Measurements from ENCODE around the gene TRIM8. TPM values are rescaled to one million over a fixed set of nuclear protein-coding genes. Genes with fewer than 3 reads are reported as not detected.

The TRIM8 gene
- total and polyA plus RNA-seq, 2 donors (not counting 1 experiment from before 2014, with no cell fraction given) = 44.9 to 74.4 TPM

DNA sequence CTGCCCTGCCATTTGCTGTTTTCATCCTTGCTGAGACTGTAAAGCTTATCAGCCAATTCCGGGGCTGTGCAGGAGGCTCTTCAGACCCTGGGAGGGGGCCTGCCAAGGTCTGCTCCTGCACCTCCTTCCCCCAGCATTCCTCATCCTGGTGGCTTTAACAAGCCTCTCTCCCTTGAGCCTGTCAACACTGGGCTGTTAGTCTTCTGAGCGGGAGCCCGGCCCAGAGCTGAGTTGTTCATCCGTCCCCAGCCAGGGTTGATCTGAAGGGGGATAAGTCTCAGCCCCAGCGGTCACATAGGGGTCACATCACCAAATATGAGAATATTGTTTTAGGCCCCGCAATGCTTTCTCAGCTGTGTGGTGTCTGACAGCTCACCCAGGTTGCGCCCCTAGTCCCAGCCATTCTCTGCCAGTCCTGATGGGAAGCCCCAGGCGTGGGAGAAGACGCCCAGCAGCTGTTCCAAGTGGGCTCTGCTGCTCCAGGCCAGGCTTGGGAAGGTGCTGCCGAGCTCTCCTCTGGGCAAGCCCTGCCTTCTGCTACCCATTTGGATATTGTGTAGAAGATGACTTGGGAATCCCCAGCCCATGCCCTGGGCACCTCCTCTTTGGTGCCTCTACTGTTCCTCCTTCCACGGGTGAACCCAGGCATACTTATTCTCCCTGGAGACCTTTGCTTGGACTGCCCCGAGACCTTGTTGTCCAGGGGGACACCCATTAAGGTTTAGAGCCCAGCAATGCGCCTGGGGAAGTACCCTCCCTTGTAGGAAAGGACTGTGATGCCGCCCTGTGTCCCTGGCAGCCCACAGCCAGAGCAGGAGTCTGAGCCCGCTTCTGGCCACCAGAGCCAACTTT lies 23.5 kb upstream of the TRIM8 start:
- no peaks in the 10 kb centered on the region for H3K27me3 Mint-ChIP-seq
- 96% methylated on average over 14 of the region's 15 CpGs for WGBS (ENCODE audit: insufficient coverage)
- Histone ChIP-seq H4K20me1 (ENCODE audit: control insufficient read depth, insufficient read depth, low read length, poor library complexity, severe bottlenecking) (no peaks in the 10 kb centered on the region), H3K9me3 (ENCODE audit: control extremely low read depth in 1 of 3, control insufficient read depth in 2 of 3, insufficient read depth in 1 of 3, low read length in 2 of 3) (no peaks in the 10 kb centered on the region), H3K79me2 (ENCODE audit: control insufficient read depth, insufficient read depth, low read length) (no peaks in the 10 kb centered on the region), H2AFZ (ENCODE audit: insufficient read depth, low read depth, low read length, poor library complexity, severe bottlenecking) (no peak overlapping the region), H3K4me3 (ENCODE audit: control extremely low read depth in 1 of 5, extremely low read depth in 1 of 5, insufficient read depth in 1 of 5, low read depth in 2 of 5, low read length in 4 of 5) (no peak overlapping the region), H3K27me3 (replicated peaks in 1 of 4; ENCODE audit: control extremely low read depth in 1 of 4, control insufficient read depth in 3 of 4, insufficient read depth in 4 of 4, low read length in 3 of 4) (no peaks in the 10 kb centered on the region), H3K4me1 (ENCODE audit: control insufficient read depth in 2 of 2, insufficient read depth in 2 of 2, low read length in 2 of 2) (peaks cover 0 to 14% of the 10 kb centered on the region in 2 donors), H3K4me2 (replicated peaks; ENCODE audit: low read depth, low read length, poor library complexity, severe bottlenecking) (no peak overlapping the region), H3K36me3 (replicated peaks in 1 of 2; ENCODE audit: control extremely low read depth in 1 of 2, control insufficient read depth in 1 of 2, extremely low read depth in 1 of 2, insufficient read depth in 2 of 2, low read length in 1 of 2) (peaks cover 2 to 25% of the 10 kb centered on the region in 2 experiments), H3K9ac (ENCODE audit: low read length) (no peak overlapping the region), H3K27ac (ENCODE audit: low read length in 2 of 2) (no peak overlapping the region)
- no peak for DNase-seq
- no peak overlapping the region for H3K4me3 Mint-ChIP-seq
- H3K4me1 Mint-ChIP-seq = peaks cover 17% of the 10 kb centered on the region
- no peak for ATAC-seq (ENCODE audit: low read depth)
- POLR2A ChIA-PET = no interaction called here
- no peak overlapping the region for H3K27ac Mint-ChIP-seq
- no peak for TF ChIP-seq EZH2 (IDR thresholded peaks at IDR 0.05; ENCODE audit: borderline replicate concordance, insufficient read depth, low read depth, low read length, poor library complexity, severe bottlenecking)
- TF ChIP-seq, protein P1, sequence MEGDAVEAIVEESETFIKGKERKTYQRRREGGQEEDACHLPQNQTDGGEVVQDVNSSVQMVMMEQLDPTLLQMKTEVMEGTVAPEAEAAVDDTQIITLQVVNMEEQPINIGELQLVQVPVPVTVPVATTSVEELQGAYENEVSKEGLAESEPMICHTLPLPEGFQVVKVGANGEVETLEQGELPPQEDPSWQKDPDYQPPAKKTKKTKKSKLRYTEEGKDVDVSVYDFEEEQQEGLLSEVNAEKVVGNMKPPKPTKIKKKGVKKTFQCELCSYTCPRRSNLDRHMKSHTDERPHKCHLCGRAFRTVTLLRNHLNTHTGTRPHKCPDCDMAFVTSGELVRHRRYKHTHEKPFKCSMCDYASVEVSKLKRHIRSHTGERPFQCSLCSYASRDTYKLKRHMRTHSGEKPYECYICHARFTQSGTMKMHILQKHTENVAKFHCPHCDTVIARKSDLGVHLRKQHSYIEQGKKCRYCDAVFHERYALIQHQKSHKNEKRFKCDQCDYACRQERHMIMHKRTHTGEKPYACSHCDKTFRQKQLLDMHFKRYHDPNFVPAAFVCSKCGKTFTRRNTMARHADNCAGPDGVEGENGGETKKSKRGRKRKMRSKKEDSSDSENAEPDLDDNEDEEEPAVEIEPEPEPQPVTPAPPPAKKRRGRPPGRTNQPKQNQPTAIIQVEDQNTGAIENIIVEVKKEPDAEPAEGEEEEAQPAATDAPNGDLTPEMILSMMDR (IDR thresholded peaks at IDR 0.05) = no peak
- H3K9me3 Mint-ChIP-seq (ENCODE audit: insufficient read depth) = no peaks in the 10 kb centered on the region
- intact Hi-C loops (cut with micrococcal nuclease) = no loop called here
- CTCF ChIA-PET = no interaction called here
